Naive thymus-derived CD4-positive, alpha-beta T cell (primary cell): ENCODE results near the gene GPR31. TPM values are rescaled to one million over a fixed set of nuclear protein-coding genes. Genes with fewer than 3 reads are reported as not detected.

ENCODE experiments used
- ATAC-seq: fragments of 150-1000 bp; cut with Tn5 transposase; 2 replicates; pipeline ENCODE4 v1.10.0; 2021; ENCODE audit warnings: mild to moderate bottlenecking, moderate library complexity
- CTCF ChIA-PET: fragments of 350-600 bp; sonication (Branson Sonifier 250); formaldehyde crosslinking; loops from one replicate; lab custom pipeline; 2021; ENCODE audit warnings: antibody characterized with exemption; lab: Charles Lee
- POLR2A ChIA-PET: fragments of 350-600 bp; sonication (Branson Sonifier 250); formaldehyde crosslinking; loops from one replicate; lab custom pipeline; 2021; ENCODE audit warnings: antibody characterized with exemption, inconsistent platforms; lab: Charles Lee
- DNase-seq, 9 donors: peaks; one replicate each; pipeline versions ENCODE4 v3.0.0 to v3.0.0-alpha.2; 2020 to 2022; ENCODE audit warnings: mixed read lengths in 1 of 9
- H3K27ac ChIP-seq: one replicate; pipeline ENCODE4 v1.7.0; 2013; ENCODE audit warnings: mild to moderate bottlenecking, low read depth, low read length, moderate library complexity
- H3K27me3 ChIP-seq, 2 donors: one replicate each; pipeline ENCODE4 v1.7.0; 2013; ENCODE audit warnings: low read length in 2 of 2, mild to moderate bottlenecking in 2 of 2, moderate library complexity in 2 of 2; ENCODE audit not compliant: control insufficient read depth in 2 of 2, insufficient read depth in 2 of 2
- H3K36me3 ChIP-seq, 3 experiments: 1 replicate in 2 of 3; 2 replicates in 1 of 3; pipeline ENCODE4 v1.7.0; 2013; ENCODE audit warnings: low read length in 3 of 3, mild to moderate bottlenecking in 3 of 3, moderate library complexity in 1 of 3; ENCODE audit not compliant: insufficient read depth in 3 of 3, control insufficient read depth in 2 of 3
- H3K4me1 ChIP-seq, 2 donors: one replicate each; pipeline ENCODE4 v1.7.0; 2013; ENCODE audit warnings: low read length in 2 of 2, mild to moderate bottlenecking in 2 of 2, moderate library complexity in 1 of 2; ENCODE audit not compliant: control insufficient read depth in 2 of 2, insufficient read depth in 2 of 2
- H3K4me3 ChIP-seq: 2 replicates; pipeline ENCODE4 v1.7.0; 2013; ENCODE audit warnings: mild to moderate bottlenecking, low read length
- H3K9me3 ChIP-seq, 3 experiments: 1 replicate in 2 of 3; 2 replicates in 1 of 3; pipeline ENCODE4 v1.7.0; 2013; ENCODE audit warnings: low read length in 3 of 3; ENCODE audit not compliant: control insufficient read depth in 2 of 3
- H3K27ac Mint-ChIP-seq, 9 donors: one replicate each; pipeline ENCODE4 v1.8.0; 2020 to 2022; ENCODE audit warnings: mixed read lengths in 9 of 9, mild to moderate bottlenecking in 8 of 9, moderate library complexity in 5 of 9, inconsistent platforms in 2 of 9
- H3K27me3 Mint-ChIP-seq, 5 donors: one replicate each; pipeline ENCODE4 v1.8.0; 2021 to 2022; ENCODE audit warnings: mixed read lengths in 5 of 5, mild to moderate bottlenecking in 1 of 5
- H3K36me3 Mint-ChIP-seq, 5 donors: one replicate each; pipeline ENCODE4 v1.8.0; 2020 to 2022; ENCODE audit warnings: mixed read lengths in 5 of 5, mild to moderate bottlenecking in 3 of 5, inconsistent platforms in 1 of 5
- H3K4me1 Mint-ChIP-seq, 7 donors: one replicate each; pipeline ENCODE4 v1.8.0; 2020 to 2022; ENCODE audit warnings: mixed read lengths in 7 of 7, mild to moderate bottlenecking in 3 of 7, inconsistent platforms in 1 of 7
- H3K4me3 Mint-ChIP-seq, 10 donors: one replicate each; pipeline ENCODE4 v1.8.0; 2020 to 2022; ENCODE audit warnings: mild to moderate bottlenecking in 10 of 10, mixed read lengths in 10 of 10, moderate library complexity in 6 of 10, inconsistent platforms in 2 of 10
- H3K9me3 Mint-ChIP-seq, 11 donors: one replicate each; pipeline ENCODE4 v1.8.0; 2020 to 2022; ENCODE audit warnings: mixed read lengths in 11 of 11, mild to moderate bottlenecking in 4 of 11, inconsistent platforms in 1 of 11, moderate library complexity in 1 of 11
- intact Hi-C, 2 donors: fragments of 100-400 bp; cut with micrococcal nuclease; formaldehyde crosslinking; loops; one replicate each; pipeline ENCODE4 v1.15.1; 2023
- polyA plus RNA-seq, 2 donors: library from polyadenylated mRNA; unstranded; fragments of 300-500 nt; fragmentation: Illumina TruSeq; gene quantifications; one replicate each; pipeline ENCODE4 v1.2.3, GENCODE V29; 2021
- total RNA-seq, 6 experiments: library from RNA in 5 of 6; stranded (reverse) in 5 of 6; gene quantifications; 1 replicate in 5 of 6; 2 replicates in 1 of 6; pipeline ENCODE4 v1.2.3 and lab custom pipeline; 2021 to 2026

Gene GPR31
- total and polyA plus RNA-seq, 7 experiments from 2014 or later: not detected

DNA sequence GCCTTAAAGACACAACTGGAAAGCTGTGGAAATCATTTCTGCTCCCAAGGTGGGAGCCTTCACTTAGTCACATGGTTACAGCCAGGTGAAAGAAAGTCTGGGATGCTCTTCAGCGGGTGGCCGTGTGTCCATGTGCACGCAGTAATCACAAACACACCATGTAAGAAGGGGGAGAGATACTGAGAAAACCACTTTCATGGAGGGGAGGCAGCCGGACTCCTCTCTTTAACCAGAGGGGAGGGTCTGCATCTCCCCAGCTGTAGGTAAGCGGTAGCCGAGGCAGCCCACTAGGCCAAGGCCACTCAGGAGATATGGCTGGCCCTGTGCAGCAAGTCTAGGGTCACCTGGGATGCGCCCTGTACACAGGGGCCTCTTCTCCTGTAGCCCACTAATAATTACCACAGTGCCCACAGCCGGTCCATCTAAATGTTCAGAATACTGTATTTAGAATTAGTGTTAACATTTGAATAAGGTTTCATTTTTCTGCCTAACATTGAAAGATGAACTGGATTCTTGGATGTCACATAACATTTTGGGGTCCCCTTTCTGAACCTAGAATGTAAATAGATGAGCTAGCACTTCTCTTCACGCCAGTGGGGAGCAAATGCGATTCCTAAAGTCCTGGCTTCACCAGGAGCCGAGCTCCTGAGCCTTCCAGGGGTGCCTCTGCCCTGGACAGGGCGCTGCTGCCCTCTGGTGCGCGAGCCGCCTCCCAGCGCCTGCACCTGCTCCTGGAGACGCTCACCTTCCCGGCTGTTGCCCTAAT, 15.9 kb downstream of the GPR31 start:
- Mint-ChIP-seq H3K27ac (no peak overlapping the region), H3K9me3 (no peaks in the 10 kb centered on the region), H3K27me3 (peaks cover 0 to 21% (median 12%) of the 10 kb centered on the region in 5 donors), H3K4me3 (no peak overlapping the region), H3K4me1 (peaks cover 0 to 6% (median 0%) of the 10 kb centered on the region in 7 donors), H3K36me3 (no peaks in the 10 kb centered on the region)
- H3K4me3 ChIP-seq: no peak overlapping the region
- POLR2A ChIA-PET: no interaction called here
- H3K27me3 ChIP-seq: no peaks in the 10 kb centered on the region
- no peaks in the 10 kb centered on the region for H3K9me3 ChIP-seq
- no peaks in the 10 kb centered on the region for H3K36me3 ChIP-seq
- no peak overlapping the region for H3K27ac ChIP-seq
- peak; percentile 9 to 54 (median 41) for DNase-seq
- CTCF ChIA-PET: interaction anchor here (0.7 to 2.8 kb wide), 9 partner anchors 51 to 358 kb away, joined by 3 to 16 read pairs (median 4); no protein-coding TSS in a partner anchor
- intact Hi-C loops: loop anchor here (1.0 to 5.0 kb wide), 5 partner anchors 143 to 367 kb away; partner anchors contain the start of gene CEP43 (in 2 of the 2)
- peak; percentile 84 for ATAC-seq
- H3K4me1 ChIP-seq: peaks cover 0 to 4% of the 10 kb centered on the region in 2 donors

DNA sequence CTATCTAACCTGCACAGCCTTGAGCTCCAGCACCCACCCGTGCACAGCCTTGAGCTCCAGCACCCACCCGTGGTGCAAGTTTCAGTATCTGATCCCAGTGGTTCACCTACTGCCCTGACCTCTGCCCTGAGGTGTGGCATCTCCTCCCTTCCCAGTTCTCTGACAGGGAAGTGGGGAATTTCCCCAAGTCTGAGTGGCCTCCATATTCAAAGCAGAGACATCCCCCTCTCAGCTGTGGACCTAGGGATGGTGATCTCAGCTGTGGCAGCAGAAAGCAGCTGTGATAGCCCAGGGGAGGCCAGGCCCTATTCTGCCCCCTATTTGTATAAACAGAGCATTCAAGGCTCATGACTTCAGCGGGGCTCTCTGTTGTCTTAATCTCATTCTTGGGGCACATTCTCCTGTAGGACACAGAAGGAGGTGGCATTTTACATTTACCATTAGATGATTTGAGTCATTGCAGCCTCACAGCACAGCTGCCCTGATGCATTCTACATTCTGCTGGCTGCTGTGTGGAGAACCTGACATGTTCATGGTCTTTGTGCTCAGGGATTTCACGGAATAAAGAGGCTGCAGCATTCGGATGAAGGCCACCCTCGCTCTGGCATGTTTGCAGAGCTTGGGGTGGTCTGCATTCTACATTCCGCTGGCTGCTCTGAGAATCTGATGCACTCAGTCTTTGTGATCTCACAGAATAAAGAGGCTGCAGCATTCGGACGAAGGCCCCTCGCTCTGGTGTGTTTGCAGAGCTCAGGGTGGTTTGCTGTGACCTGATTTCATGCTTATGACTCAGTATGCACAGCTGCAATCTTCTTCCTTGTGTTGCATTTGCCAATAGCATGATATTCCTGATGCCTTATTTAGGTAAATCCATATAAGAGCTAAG, 16.9 kb downstream of the GPR31 start:
- H3K4me3 Mint-ChIP-seq: no peak overlapping the region
- H3K36me3 Mint-ChIP-seq: no peaks in the 10 kb centered on the region
- POLR2A ChIA-PET: no interaction called here
- CTCF ChIA-PET: interaction anchor here (0.6 to 2.8 kb wide), 10 partner anchors 50 to 366 kb away, joined by 3 to 16 read pairs (median 4); no protein-coding TSS in a partner anchor
- H3K4me1 Mint-ChIP-seq: peaks cover 0 to 7% (median 0%) of the 10 kb centered on the region in 7 donors
- no peak for DNase-seq
- no peaks in the 10 kb centered on the region for H3K27me3 ChIP-seq
- H3K27ac Mint-ChIP-seq: no peak overlapping the region
- peaks cover 0 to 18% (median 8%) of the 10 kb centered on the region in 5 donors for H3K27me3 Mint-ChIP-seq
- H3K9me3 ChIP-seq: no peaks in the 10 kb centered on the region
- peaks cover 0 to 4% of the 10 kb centered on the region in 2 donors for H3K4me1 ChIP-seq
- H3K4me3 ChIP-seq: no peak overlapping the region
- H3K9me3 Mint-ChIP-seq: no peaks in the 10 kb centered on the region
- ATAC-seq: no peak
- no peak overlapping the region for H3K27ac ChIP-seq
- intact Hi-C loops: loop anchor here in 1 of 2 donors (5.0 kb wide), 1 partner anchor 144 kb away; the partner anchor contains the start of gene CEP43
- no peaks in the 10 kb centered on the region for H3K36me3 ChIP-seq

DNA sequence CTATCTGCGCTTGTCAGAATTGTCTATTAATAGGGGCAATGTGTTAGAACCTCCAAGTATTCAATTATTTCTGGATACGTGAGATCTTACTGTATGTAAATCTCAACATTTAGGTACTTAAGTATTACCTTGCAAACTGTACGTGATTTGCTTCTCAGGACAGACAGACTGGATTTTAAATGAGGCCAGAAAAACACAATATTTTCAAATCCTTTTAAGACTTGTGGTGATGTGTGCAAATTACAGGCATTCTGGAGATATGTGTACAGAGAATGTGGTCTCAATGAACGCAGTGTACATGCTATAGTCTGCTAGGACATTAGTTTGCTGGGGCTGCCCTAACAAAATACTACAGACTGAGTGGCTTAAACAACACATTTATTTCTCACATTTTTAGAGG, 18.0 kb downstream of the GPR31 start:
- no peak overlapping the region for H3K27ac ChIP-seq
- peaks cover 0 to 4% of the 10 kb centered on the region in 2 donors for H3K4me1 ChIP-seq
- Mint-ChIP-seq H3K27me3 (peaks cover 0 to 15% (median 7%) of the 10 kb centered on the region in 5 donors), H3K4me1 (peaks cover 0 to 7% (median 0%) of the 10 kb centered on the region in 7 donors), H3K36me3 (no peaks in the 10 kb centered on the region), H3K27ac (no peak overlapping the region), H3K4me3 (no peak overlapping the region), H3K9me3 (no peaks in the 10 kb centered on the region)
- H3K27me3 ChIP-seq: no peaks in the 10 kb centered on the region
- ChIA-PET POLR2A (no interaction called here), CTCF (interaction anchor here (0.6 to 1.6 kb wide), 5 partner anchors 150 to 365 kb away, joined by 3 to 5 read pairs (median 4); no protein-coding TSS in a partner anchor)
- H3K36me3 ChIP-seq: no peaks in the 10 kb centered on the region
- H3K4me3 ChIP-seq: no peak overlapping the region
- intact Hi-C loops: loop anchor here in 1 of 2 donors (5.0 kb wide), 1 partner anchor 142 kb away; the partner anchor contains the start of gene CEP43
- no peaks in the 10 kb centered on the region for H3K9me3 ChIP-seq
- DNase-seq: no peak
- no peak for ATAC-seq

DNA sequence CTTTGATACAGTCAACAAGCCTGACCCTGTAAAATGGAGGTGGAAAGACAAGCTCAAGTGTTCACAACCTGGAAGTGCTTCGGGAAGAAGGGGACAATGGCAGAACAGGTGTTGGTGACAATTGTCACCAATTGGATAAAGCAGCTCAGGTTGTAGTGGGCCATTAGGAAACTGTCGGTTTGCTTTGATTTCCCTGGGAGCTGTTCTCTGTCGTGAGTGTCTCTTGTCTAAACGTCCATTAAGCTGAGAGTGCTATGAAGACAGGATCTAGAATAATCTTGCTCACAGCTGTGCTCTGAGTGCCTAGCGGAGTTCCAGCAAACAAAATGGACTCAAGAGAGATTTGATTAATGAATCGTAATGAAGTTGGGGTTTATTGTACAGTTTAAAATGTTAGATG, 19.9 kb downstream of the GPR31 start:
- H3K27ac ChIP-seq: no peak overlapping the region
- POLR2A ChIA-PET: interaction anchor here (0.6 kb wide), 1 partner anchor 16 kb away, joined by 4 read pairs; no protein-coding TSS in a partner anchor
- CTCF ChIA-PET: no interaction called here
- no peaks in the 10 kb centered on the region for H3K9me3 ChIP-seq
- DNase-seq: no peak
- peaks cover 0 to 4% of the 10 kb centered on the region in 2 donors for H3K4me1 ChIP-seq
- H3K27ac Mint-ChIP-seq: no peak overlapping the region
- peaks cover 0 to 15% (median 0%) of the 10 kb centered on the region in 5 donors for H3K27me3 Mint-ChIP-seq
- no peaks in the 10 kb centered on the region for H3K36me3 ChIP-seq
- H3K36me3 Mint-ChIP-seq: no peaks in the 10 kb centered on the region
- H3K9me3 Mint-ChIP-seq: no peaks in the 10 kb centered on the region
- no peak overlapping the region for H3K4me3 ChIP-seq
- H3K27me3 ChIP-seq: no peaks in the 10 kb centered on the region
- ATAC-seq: no peak
- H3K4me1 Mint-ChIP-seq: peaks cover 0 to 7% (median 0%) of the 10 kb centered on the region in 7 donors
- intact Hi-C loops: no loop called here
- no peak overlapping the region for H3K4me3 Mint-ChIP-seq

DNA sequence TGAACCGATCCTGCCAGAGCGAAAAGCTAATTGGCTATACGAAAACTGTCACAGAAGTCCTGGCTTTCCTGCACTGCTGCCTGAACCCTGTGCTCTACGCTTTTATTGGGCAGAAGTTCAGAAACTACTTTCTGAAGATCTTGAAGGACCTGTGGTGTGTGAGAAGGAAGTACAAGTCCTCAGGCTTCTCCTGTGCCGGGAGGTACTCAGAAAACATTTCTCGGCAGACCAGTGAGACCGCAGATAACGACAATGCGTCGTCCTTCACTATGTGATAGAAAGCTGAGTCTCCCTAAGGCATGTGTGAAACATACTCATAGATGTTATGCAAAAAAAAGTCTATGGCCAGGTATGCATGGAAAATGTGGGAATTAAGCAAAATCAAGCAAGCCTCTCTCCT, 20.7 kb downstream of the GPR31 start:
- Mint-ChIP-seq H3K36me3 (no peaks in the 10 kb centered on the region), H3K9me3 (no peaks in the 10 kb centered on the region), H3K4me1 (peaks cover 0 to 4% (median 0%) of the 10 kb centered on the region in 7 donors), H3K27me3 (peaks cover 0 to 15% (median 0%) of the 10 kb centered on the region in 5 donors), H3K27ac (no peak overlapping the region), H3K4me3 (peak overlapping the region in 2 of 10 donors; percentile 6 to 56)
- DNase-seq (no peak), ATAC-seq (no peak)
- POLR2A ChIA-PET: no interaction called here
- H3K27ac ChIP-seq: no peak overlapping the region
- H3K4me3 ChIP-seq: no peak overlapping the region
- intact Hi-C loops: no loop called here
- peaks cover 0 to 2% of the 10 kb centered on the region in 2 donors for H3K4me1 ChIP-seq
- H3K27me3 ChIP-seq: no peaks in the 10 kb centered on the region
- no peaks in the 10 kb centered on the region for H3K36me3 ChIP-seq
- no peaks in the 10 kb centered on the region for H3K9me3 ChIP-seq
- CTCF ChIA-PET: interaction anchor here (1.4 kb wide), 2 partner anchors 147 to 362 kb away, joined by 5 to 6 read pairs; no protein-coding TSS in a partner anchor

DNA sequence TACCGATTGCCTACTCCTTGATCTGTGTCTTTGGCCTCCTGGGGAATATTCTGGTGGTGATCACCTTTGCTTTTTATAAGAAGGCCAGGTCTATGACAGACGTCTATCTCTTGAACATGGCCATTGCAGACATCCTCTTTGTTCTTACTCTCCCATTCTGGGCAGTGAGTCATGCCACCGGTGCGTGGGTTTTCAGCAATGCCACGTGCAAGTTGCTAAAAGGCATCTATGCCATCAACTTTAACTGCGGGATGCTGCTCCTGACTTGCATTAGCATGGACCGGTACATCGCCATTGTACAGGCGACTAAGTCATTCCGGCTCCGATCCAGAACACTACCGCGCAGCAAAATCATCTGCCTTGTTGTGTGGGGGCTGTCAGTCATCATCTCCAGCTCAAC, 21.4 kb downstream of the GPR31 start:
- no peak overlapping the region for H3K27ac Mint-ChIP-seq
- CTCF ChIA-PET: interaction anchor here (1.4 kb wide), 2 partner anchors 146 to 361 kb away, joined by 5 to 6 read pairs; no protein-coding TSS in a partner anchor

More for the DNA sequence above, 21.4 kb downstream of the GPR31 start:
- H3K9me3 Mint-ChIP-seq: no peaks in the 10 kb centered on the region
- H3K36me3 ChIP-seq: no peaks in the 10 kb centered on the region
- no peaks in the 10 kb centered on the region for H3K4me1 ChIP-seq
- no peak for DNase-seq
- peaks cover 0 to 3% (median 0%) of the 10 kb centered on the region in 7 donors for H3K4me1 Mint-ChIP-seq
- H3K27me3 Mint-ChIP-seq: peaks cover 0 to 15% (median 0%) of the 10 kb centered on the region in 5 donors
- no peaks in the 10 kb centered on the region for H3K27me3 ChIP-seq
- POLR2A ChIA-PET: no interaction called here
- H3K9me3 ChIP-seq: no peaks in the 10 kb centered on the region
- no peak for ATAC-seq
- no peak overlapping the region for H3K27ac ChIP-seq
- no peaks in the 10 kb centered on the region for H3K36me3 Mint-ChIP-seq
- intact Hi-C loops: no loop called here
- peak overlapping the region in 1 of 10 donors; percentile 56 for H3K4me3 Mint-ChIP-seq
- no peak overlapping the region for H3K4me3 ChIP-seq
